RCC 7860 (cell line): ENCODE results near the gene CNTN5.

Source experiments
- DNase-seq: peaks from one replicate; pipeline ENCODE4 v3.0.0-alpha.2; 2015; ENCODE audit warnings: low spot score
- FAIRE-seq: peaks from 2 replicates; lab custom pipeline; 2012; peaks lifted over from hg19 to GRCh38; lab: Jason Lieb, UNC

CNTN5 gene

GRCh38 chr11:100367892-100368291, 1347.1 kb downstream of the CNTN5 start:
- FAIRE-seq (no peak), DNase-seq (no peak)

DNA sequence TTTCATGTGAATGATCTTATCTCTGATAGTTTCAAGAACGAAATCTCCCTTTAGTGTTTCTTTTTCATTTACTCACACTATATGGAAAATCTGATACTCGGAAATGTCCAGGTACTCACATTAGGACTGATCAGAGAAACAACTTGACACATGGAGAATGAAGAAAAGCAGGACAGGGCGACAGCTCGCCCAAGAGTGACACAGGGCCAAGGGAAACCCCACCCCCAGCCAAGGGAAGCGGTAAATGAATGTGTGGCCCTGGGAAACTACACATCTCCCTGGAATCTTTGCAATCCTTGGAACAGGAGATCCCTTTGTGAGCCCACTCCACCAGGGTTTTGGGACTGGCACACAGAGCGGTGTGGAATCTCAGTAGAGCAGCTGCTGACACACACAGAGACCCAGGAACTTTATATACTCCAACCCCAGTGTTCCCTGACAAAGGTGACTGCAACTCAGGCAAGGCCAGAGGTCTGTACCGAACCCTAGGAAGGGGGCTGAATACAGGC, 1362.7 kb downstream of the CNTN5 start:
- no peak for DNase-seq
- no peak for FAIRE-seq

DNA sequence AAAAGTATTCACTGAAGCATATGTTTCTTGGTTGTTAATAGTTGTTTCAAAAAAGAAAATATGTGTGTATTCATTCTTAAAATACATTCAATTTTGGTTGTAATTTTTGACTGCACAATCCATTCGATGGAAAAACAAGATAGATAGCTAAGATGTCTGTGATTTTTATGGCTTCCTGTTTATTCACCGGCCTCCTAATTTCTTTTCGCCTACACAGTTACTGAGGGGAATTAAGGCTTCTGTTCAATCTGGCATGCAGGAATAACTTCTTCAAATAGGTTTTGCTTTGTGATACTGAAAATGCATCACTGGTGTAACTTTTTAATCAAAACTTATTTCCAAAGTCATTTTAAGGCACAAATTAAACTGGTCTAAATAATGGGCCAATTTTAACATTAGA, 1375.5 kb downstream of the CNTN5 start:
- DNase-seq = no peak
- no peak for FAIRE-seq

DNA sequence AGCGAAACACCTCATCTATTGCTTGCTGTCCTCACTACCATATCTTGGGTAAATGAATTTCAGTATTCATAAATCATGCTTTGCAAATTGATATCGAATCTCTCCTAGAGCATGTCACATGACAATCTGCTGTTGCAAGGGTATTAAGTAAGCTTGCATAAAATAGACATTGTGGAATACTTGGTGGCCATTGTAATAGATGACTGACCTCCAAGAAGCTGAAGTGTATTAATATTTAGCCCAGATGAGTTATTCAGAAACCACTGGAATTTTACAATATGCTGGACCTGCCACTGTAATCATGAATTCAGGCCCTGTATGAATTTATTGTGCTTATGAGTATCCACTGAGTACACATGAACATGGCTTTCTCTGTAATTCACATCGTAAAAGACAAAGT, 1376.7 kb downstream of the CNTN5 start:
- peak; percentile 34 for DNase-seq

GRCh38 chr11:100403816-100404215, 1383.1 kb downstream of the CNTN5 start:
- no peak for DNase-seq
- FAIRE-seq = no peak

More for the DNA sequence above, 1376.7 kb downstream of the CNTN5 start:
- FAIRE-seq = peak; percentile 82

DNA sequence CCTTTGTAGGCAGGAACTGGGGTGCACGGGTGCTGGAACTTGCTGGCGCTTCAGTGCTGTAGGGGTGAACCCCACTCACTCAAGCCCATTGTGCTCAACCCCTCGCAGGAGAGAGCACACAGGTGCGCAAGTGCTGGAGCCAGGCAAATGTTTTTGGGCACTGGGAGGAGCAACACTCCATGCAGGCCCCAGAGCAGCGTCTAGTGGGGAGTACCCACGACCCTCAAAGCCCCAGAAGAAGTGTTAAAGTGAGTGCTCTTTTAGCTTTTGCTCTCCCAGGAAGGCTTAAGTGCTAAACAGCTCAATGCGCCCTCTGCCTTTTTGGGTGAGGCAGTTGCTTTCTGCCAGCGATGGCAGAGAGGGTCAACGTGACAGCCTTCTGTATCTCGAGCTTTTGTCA, 1384.2 kb downstream of the CNTN5 start:
- DNase-seq (no peak), FAIRE-seq (no peak)
